Ishikawa (cell line): Measurements from ENCODE around the gene SPAG9.

ENCODE experiments used
- EGR1 ChIP-seq: IDR thresholded peaks from 2 replicates; pipeline ENCODE4 v1.6.1; 2012
- NFIC ChIP-seq: IDR thresholded peaks from 2 replicates; pipeline ENCODE4 v1.6.1; 2012
- REST ChIP-seq: IDR thresholded peaks from 2 replicates; pipeline ENCODE4 v1.6.1; 2012; ENCODE audit warnings: low read depth, mild to moderate bottlenecking
- TAF1 ChIP-seq: IDR thresholded peaks from 2 replicates; pipeline ENCODE4 v1.6.1; 2012; ENCODE audit warnings: low read depth, mild to moderate bottlenecking

- TF ChIP-seq NFIC (no peak), EGR1 (no peak), TAF1 (no peak), REST (no peak)
These were observed 110.4 kb downstream of the SPAG9 start for GRCh38 chr17:51010173-51010675.
